Omental fat pad (tissue), 4 donors: ENCODE results near the gene BAHD1. TPM values are rescaled to one million over a fixed set of nuclear protein-coding genes. Genes with fewer than 3 reads are reported as not detected.

Source experiments
- ATAC-seq: fragments of 150-250 bp; one replicate; pipeline ENCODE4 v1.9.1; 2016; ENCODE audit warnings: mild to moderate bottlenecking, moderate library complexity; ENCODE audit not compliant: low FRiP score
- DNase-seq: peaks from one replicate; pipeline ENCODE4 v3.0.0-alpha.2; 2019; ENCODE audit warnings: low spot score
- CTCF ChIP-seq, 3 donors: fragments of 450-650 bp; IDR thresholded peaks; one replicate each; pipeline ENCODE4 v1.5.1; 2016 to 2017; ENCODE audit warnings: antibody characterized with exemption in 3 of 3, mild to moderate bottlenecking in 3 of 3, moderate library complexity in 2 of 3
- total RNA-seq, 4 donors: library from RNA; depleted of rRNA; stranded (reverse); fragments of >200 nt; gene quantifications; one replicate each; pipeline ENCODE4 v1.1.0, GENCODE V29; 2016

BAHD1 gene
- total RNA-seq, 4 donors from 2014 or later: 9.7 to 17.4 (median 11.4) TPM

- no peak for DNase-seq
- no peak for TF ChIP-seq CTCF (IDR thresholded peaks at IDR 0.05)
- ATAC-seq: no peak
These were observed 43.2 kb downstream of the BAHD1 start for GRCh38 chr15:40483919-40484318.

DNA sequence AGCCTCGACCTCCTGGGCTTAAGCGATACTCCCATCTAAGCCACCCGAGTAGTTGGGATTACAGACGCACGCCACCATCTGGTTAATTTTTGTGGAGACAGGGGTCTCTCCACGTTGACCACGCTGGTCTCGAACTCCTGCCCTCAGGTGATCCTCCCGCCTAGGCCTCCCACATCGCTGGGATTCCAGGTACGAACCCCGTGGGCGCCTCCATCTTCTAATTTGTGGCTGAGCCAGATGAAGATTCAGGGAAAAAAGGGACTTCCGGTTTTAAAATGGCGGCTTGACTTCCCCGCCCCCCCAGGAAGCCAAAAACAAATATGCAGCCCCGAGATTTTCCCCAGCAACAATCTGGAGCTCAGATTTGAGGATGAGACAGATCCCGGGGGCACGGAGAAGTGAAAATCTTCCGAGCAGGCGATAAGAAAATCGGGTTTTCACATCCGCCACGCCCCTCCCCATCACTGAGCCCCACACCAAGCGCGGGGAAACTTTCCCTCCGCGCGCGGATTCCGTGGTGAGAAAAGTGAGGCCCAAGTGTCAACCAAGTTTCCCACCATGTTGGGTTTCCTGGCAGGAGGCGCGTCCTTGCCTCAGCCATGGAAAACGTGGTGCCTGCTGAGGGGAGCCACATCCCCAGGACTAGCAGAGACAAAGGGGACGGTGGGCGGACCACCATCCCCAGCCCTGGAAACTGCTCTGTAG is 45.5 kb downstream of the BAHD1 start:
- no peak for DNase-seq
- ATAC-seq: no peak
- TF ChIP-seq CTCF (IDR thresholded peaks at IDR 0.05): no peak

- TF ChIP-seq CTCF (IDR thresholded peaks at IDR 0.05): no peak
These were observed 47.3 kb downstream of the BAHD1 start for GRCh38 chr15:40487816-40488682.

DNA sequence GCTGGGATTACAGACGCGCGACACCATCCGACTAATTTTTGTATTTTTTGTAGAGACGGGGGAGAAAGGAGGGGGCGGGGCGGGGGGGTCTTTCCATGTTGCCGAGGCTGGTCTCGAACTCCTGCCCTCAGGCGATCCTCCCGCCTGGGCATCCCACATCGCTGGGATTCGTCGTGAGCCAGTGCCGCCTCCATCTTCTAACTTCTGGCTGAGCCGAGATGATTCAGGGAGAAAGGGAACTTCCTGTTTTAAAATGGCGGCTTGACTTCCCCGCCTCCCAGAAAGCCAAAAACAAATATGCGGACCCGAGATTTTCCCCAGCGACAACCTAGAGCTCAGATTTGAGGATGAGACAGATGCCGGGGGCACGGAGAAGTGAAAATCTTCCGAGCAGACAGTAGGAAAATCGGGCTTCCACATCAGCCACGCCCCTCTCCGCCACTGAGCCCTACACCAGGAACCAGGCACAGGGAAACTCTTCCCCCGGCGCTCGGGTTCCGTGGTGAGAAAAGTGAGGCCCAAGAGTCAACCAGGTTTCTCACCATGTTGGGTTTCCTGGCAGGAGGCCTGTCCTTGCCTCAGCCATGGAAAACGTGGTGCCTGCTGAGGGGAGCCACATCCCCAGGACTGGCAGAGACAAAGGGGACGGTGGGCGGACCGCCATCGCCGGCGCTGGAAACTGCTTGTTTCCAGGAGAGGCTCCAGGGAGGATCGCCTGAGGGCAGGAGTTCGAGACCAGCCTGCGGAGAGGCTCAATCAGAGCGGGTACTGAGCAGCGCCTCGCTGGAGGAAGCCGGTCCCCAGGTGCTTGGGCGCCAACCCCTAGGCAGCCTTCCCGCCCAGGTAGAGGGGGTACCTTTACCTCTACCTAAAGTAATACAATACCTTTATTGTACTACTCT is 48.8 kb downstream of the BAHD1 start:
- DNase-seq: no peak
- TF ChIP-seq CTCF (IDR thresholded peaks at IDR 0.05): no peak
- no peak for ATAC-seq

More at GRCh38 chr15:40487816-40488682, 47.3 kb downstream of the BAHD1 start:
- DNase-seq (no peak), ATAC-seq (no peak)

GRCh38 chr15:40493089-40493840 is 52.5 kb downstream of the BAHD1 start:
- no peak for TF ChIP-seq CTCF (IDR thresholded peaks at IDR 0.05)
- no peak for DNase-seq
- no peak for ATAC-seq

- ATAC-seq (no peak), DNase-seq (no peak)
- TF ChIP-seq CTCF (IDR thresholded peaks at IDR 0.05): no peak
These were observed 54.8 kb downstream of the BAHD1 start for GRCh38 chr15:40495516-40495915.
